GM18498 (cell line): ENCODE measurements around the gene LDLR.
"Not testable (repeated sequence)": the region's sequence is repeated elsewhere in the genome, so short reads cannot be mapped to it uniquely, and the experiment has no call there.

ENCODE experiments used
- ATAC-seq: cut with Tn5 transposase; IDR thresholded peaks from one replicate; pipeline ENCODE4 v1.9.1; 2021; ENCODE audit warnings: mild to moderate bottlenecking, moderate library complexity; ENCODE audit not compliant: unreplicated experiment

LDLR gene

DNA sequence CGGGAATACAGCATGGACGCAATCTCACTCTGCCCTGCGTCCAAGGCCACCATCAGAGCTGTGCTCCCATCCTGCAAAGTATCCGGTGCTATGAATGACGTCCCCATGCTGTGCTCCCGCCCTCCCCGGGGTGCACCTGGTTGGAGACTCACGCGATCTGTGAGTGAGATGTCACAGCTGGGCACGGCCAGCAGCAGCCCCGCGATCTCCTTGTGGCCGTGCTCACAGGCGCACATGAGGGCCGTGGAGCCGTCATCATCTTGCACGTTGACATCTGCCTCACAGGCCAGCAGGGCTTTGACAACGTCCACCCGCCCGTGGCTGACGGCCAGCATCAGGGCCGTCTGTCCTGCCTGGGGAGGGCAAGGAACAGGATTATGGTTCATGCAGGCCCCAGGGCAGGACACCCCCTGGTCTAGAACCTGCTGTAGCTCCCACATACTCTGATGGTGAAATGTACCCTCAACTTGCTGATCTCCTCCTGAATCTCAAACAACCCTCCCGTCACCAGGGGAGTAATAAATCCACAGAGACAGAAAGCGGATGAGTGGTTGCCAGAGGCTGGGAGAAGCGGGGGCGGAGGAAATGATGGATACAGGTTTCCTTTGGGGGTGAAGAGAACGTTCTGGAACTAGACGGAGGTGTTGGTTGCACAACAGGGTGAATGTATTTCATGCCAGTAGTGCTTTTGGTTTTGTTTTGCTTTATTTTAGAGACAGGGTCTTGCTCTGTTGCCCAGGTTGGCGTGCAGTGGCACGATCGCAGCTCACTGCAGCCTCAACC is 80.8 kb downstream of the LDLR start:
- no peak for ATAC-seq

DNA sequence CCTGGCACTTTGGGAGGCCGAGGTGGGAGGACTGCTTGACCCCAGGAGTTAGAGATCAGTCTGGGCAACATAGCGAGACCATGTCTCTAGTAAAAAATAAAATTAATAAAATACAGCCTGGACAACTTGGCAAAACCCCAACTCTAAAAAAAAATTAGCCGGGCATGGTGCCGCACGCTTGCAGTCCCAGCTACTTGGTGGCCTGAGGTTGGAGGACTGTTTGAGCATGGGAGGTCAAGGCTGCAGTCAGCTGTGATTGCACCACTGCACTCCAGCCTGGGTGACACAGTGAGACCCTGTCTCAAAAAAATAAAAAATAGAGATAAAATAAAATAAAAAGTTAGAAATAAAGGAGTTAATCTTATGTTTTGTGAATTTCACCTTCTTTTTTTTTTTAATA is 81.9 kb downstream of the LDLR start:
- ATAC-seq, result no peak

DNA sequence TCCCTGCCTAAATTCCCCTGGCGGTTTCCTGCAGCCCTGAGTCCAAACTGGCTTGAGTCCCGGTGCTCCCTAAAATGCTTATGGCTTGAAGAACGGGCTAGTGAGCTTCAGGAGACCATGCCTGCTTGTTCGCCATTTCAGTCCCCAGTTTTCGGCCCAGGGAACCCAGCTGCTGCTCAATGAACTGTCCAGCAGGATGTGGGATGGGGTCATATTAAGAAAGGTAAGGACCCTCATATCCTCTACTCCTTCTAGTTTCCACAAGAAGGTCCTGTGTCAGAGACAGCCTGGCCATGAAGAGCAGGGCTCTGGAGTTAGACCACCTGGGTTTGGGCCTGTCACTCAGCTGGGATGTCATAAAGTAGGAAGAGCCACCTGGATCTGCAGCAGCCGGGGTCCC is 83.3 kb downstream of the LDLR start:
- no peak for ATAC-seq

DNA sequence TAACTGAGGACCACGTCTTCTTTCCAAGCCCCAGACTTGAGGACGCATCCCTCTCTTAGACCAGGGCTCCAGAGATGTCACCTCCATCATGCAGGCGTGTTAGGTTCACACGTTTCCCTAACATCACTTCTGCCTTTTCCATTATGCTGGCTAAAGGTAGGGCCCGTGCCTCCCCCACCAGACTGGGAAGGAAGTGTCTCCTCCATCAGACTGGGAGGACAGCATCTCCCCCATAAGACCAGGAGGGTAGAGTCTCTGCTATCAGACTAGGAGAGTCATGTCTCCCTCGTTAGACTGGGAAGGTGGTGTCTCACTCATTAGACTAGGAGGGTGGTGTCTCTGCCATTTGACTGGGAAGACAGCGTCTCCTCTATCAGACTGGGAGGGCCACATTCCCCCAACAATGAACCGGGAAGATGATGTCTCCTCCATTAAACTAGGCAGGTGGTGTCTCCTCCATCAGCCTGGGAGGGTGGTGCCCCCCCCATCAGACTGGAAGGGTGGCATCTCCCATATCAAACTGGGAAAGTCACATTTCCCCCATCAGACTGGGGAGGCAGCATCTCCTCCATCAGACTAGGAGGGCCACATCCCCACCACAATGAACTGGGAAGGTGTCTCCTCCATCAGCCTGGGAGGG is 84.4 kb downstream of the LDLR start:
- no peak for ATAC-seq

DNA sequence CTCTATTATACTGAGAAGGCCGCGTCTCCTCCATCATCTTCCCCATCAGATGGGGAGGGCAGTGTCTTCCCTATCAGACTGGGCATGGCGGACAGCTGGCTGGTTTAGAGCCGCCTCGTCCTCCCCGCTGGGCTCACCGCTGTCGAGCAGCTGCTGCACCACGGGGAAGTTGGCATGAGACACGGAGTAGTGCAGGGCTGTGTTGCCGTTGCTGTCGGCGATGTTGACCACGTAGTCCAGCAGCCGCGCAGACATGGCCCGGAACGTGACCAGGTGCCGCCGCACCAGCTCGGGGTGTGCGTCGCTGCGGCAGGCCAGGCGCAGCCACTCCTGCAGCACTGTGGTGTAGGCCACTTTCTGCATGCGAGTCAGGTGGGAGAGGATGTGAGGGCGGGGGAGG is 85.1 kb downstream of the LDLR start:
- no peak for ATAC-seq

DNA sequence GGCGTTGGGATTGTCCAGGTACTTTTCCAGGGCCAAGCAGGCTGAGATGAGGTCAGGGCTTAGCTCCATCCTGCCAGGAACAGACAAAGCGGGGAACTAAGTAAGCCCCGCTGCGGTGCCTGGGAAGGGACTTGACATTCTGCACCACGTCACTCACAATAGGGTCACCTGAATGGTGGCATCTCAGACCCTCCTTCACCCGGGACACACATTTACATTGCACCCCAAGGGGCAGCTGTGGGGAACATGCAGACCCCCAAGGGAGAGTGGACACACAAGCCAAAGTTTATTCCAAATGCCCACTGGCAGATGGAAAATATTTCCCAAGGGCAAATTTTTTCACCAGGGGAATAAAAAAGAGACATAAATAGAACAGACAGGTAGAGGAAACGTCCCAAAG is 86.7 kb downstream of the LDLR start:
- no peak for ATAC-seq

DNA sequence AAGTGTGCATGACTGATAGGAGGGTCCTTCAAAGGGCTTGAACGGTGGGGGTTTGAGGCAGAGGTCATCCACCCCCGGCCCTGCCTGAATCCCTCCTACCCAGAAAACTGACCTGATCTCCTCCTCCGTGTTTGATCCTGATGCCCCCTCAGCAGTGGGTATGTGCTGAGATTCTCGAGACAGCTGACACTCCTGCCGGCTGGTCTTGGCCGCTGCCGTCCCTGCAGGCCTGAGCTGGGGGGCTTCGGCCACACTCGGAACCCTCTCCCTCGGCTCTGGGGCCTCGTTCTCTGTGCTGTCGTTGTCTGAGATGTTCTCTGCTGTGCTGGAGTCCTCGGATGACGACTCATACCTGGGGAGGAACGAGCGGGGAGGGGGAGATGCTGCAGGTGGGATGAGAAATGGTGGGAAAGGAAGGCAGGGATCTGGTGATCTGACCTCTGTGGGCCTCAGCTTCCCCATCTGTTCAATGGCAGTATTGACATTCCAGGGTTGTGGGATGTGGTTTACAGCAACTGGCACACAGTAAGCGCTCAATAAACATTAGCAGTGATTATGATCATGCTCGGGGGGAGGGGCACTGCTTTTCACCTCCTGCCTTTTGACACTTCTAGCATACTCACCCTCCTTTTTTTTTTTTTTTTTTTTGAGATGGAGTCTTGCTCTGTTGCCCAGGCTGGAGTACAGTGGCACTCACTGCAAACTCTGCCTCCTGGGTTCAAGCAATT is 87.4 kb downstream of the LDLR start:
- no peak for ATAC-seq

DNA sequence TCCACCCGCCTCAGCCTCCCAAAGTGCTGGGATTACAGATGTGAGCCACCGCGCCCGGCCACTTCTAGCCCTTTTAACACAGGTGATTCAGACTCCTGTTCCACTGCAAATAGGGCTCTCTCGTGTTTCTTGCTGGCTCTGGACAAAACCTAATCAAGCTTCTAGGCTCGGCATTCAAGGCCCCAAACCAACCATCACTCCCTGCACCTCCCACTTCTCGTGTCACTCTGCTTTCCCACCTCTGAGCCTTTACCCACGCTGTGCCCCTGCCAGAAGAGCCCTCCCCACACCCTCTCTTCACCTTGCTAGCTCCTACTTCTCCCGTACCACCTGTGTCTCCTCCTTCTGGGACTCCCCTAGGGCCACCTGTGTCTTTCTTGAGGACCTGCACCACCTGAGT is 88.3 kb downstream of the LDLR start:
- no peak for ATAC-seq

DNA sequence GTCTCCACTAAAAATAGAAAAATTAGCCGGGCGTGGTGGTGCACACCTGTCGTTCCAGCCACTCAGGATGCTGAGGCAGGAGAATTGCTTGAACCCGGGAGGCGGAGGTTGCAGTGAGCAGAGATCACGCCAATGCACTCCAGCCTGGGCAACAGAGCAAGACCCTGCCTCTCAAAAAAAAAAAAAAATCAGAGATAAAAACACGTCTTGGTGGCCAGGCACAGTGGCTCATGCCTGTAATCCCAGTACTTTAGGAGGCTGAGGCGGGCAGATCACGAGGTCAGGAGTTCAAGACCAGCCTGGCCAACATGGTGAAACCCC is 89.8 kb downstream of the LDLR start:
- ATAC-seq, result not testable (repeated sequence)

DNA sequence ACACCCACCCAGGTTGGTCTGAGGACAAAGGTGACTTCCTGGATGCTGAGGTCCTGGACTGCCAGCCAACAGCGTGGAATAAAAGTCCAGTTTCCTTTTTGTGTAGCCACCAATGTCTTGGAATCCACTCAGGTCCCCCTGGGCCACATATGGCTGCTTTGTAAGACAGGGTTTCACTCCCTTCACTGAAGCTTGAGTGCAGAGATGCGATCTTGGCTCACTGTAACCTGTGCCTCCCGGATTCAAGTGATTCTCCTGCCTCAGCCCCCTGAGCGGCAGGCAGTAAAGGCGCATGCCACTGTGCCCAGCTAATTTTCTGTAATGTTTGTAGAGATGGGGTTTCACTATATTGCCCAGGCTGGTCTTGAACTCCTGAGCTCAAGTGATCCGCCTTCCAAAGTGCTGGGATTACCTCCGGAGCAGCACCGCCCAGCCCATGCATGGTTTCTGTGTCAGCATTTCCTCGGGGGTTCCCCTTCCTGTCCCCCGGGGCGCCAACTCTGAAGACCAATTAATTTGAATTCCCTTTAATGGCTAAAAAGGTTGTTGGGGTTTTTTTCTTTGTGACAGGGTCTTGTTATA is 90.5 kb downstream of the LDLR start:
- ATAC-seq, result no peak

DNA sequence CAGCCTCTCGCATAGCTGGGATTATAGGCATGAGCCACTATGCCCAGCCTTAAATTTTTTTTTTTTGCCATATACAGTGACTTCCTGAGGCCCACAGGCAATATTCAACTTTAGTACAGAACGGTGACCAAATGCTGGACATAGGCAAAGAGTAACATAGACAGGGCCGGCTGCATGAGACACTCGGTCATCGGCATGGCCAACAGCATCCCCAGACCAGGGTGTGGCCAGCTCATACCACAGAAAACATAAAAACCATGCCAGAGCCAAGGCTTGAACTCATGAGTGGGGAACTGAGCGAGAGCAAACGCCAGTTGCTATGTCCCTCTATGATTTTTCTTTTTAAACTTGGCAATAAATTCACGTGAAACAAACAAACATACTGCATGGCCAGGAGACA is 91.1 kb downstream of the LDLR start:
- no peak for ATAC-seq

DNA sequence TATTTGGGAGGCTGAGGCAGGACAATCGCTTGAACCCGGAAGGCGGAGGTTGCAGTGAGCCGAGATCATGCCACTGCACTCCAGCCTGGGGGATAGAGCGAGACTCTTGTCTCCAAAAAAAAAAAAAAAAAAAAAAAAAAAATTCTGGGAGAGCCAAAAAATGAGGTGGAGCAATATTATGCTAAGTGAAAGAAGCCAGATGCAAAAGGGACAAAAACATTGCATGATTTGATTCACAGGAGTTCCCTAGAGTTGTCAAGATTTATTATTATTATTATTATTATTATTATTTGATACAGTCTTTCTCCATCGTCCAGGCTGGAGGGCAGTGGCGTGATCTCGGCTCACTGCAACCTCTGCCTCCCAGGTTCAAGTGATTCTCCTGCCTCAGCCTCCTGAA is 91.7 kb downstream of the LDLR start:
- ATAC-seq, result not testable (repeated sequence)

DNA sequence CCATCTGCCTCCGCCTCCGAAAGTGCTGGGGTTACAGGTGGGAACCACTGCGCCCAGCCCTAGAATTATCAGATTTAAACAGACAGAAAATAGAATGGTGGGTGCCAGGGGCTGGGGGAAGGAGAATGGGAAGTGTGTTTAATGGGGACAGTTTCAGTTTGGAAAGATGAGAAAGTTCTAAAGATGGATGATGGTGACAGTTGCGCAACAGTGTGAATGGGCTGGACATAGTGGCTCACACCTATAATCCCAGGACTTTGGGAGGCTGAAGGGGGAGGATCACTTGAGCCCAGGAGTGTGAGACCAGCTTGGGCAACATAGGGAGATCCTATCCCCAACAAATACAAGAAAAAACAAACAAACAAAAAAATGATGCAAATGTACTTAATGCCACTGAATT is 92.2 kb downstream of the LDLR start:
- ATAC-seq, result no peak
